Ishikawa (cell line): ENCODE measurements around the gene TCFL5.

Experiments
- CEBPB ChIP-seq: IDR thresholded peaks from 2 replicates; pipeline ENCODE4 v1.6.1; 2012
- CREB1 ChIP-seq: IDR thresholded peaks from 2 replicates; pipeline ENCODE4 v1.6.1; 2012; ENCODE audit warnings: low read depth
- EGR1 ChIP-seq: IDR thresholded peaks from 2 replicates; pipeline ENCODE4 v1.6.1; 2012
- EP300 ChIP-seq: IDR thresholded peaks from 2 replicates; pipeline ENCODE4 v1.6.1; 2012; ENCODE audit warnings: borderline replicate concordance
- FOXM1 ChIP-seq: IDR thresholded peaks from 2 replicates; pipeline ENCODE4 v1.6.1; 2012; ENCODE audit warnings: low read depth, borderline replicate concordance
- NFIC ChIP-seq: IDR thresholded peaks from 2 replicates; pipeline ENCODE4 v1.6.1; 2012
- RAD21 ChIP-seq: IDR thresholded peaks from 2 replicates; pipeline ENCODE4 v1.6.1; 2012; ENCODE audit warnings: low read depth
- TAF1 ChIP-seq: IDR thresholded peaks from 2 replicates; pipeline ENCODE4 v1.6.1; 2012; ENCODE audit warnings: low read depth, mild to moderate bottlenecking
- TCF12 ChIP-seq: IDR thresholded peaks from 2 replicates; pipeline ENCODE4 v1.6.1; 2012; ENCODE audit warnings: low read depth
- TEAD4 ChIP-seq: IDR thresholded peaks from 2 replicates; pipeline ENCODE4 v1.6.1; 2012
- YY1 ChIP-seq: IDR thresholded peaks from 2 replicates; pipeline ENCODE4 v1.6.1; 2012; ENCODE audit warnings: low read depth
- ZBTB7A ChIP-seq: IDR thresholded peaks from 2 replicates; pipeline ENCODE4 v1.6.1; 2012; ENCODE audit warnings: low read depth
- TF ChIP-seq, protein P1 (sequence below): IDR thresholded peaks from 2 replicates; pipeline ENCODE4 v1.6.1; 2012
- TF ChIP-seq, protein P2 (sequence below): IDR thresholded peaks from 2 replicates; pipeline ENCODE4 v1.6.1; 2012
- TF ChIP-seq, protein P3 (sequence below): IDR thresholded peaks from 2 replicates; pipeline ENCODE4 v1.6.1; 2012; ENCODE audit warnings: low read depth, mild to moderate bottlenecking

TCFL5 gene

DNA sequence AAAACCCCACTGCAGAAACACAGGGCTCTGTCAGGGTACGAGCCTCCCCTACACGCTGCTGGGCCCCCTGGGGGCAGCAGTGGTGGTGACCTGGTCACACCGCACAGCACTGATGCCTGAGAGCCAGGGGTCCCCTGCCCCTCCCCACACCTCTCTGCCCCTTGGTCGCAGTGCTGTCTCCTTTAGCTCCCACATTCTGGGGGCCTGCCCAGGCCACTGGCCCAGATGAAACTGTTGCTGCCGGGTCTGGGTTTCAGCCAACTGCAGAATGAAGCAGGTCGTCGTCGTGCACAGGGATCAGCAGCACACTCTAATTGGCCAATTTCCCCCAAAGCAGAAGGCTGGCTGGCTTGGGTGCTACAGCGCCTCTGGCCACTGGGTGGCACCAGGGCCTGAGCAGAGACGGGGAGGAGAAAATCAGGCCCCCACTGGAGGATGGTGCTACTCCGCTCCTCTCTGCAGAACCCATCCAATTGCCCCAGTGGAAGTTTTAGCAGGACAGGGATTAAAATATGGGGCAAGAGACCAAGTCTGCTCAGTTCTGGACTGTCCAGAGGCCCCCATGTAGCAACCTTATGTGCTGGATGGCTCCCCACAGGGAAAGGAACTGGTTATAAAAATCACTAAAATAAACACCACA, 38.5 kb upstream of the TCFL5 start:
- TF ChIP-seq EP300 (0 out of 2 replicates have a peak, but pooled peaks have one; percentile 6), ZBTB7A (no peak), RAD21 (peak; percentile 61)
- TF ChIP-seq, protein P1, sequence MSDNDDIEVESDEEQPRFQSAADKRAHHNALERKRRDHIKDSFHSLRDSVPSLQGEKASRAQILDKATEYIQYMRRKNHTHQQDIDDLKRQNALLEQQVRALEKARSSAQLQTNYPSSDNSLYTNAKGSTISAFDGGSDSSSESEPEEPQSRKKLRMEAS, result peak; percentile 26; the same call in 1 of the 2 replicates
- TF ChIP-seq, protein P2, sequence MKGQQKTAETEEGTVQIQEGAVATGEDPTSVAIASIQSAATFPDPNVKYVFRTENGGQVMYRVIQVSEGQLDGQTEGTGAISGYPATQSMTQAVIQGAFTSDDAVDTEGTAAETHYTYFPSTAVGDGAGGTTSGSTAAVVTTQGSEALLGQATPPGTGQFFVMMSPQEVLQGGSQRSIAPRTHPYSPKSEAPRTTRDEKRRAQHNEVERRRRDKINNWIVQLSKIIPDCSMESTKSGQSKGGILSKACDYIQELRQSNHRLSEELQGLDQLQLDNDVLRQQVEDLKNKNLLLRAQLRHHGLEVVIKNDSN, result no peak

DNA sequence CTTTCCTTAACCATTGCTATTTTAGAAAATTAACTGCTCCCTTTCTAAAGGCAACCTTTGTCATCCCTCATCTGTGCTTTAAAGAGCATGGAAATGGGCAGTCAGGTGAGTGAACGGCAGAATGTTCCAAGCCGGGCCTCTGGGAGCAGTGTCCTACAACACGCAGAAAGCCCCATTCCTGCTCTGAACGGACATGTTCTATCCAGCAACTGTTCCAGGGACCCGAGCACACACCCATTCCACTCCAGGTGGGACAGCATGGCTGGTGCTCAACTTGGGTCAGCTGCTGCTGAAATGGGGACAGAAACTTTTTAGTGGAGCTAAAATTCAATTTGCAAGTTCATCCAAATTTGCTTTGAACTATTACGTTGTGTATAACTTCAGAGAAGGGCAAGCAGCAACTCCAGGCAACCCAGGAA, 38.0 kb upstream of the TCFL5 start:
- TF ChIP-seq YY1 (no peak), FOXM1 (no peak), CREB1 (no peak), CEBPB (no peak), EGR1 (no peak), NFIC (no peak), TEAD4 (no peak)
- TF ChIP-seq, protein P3, sequence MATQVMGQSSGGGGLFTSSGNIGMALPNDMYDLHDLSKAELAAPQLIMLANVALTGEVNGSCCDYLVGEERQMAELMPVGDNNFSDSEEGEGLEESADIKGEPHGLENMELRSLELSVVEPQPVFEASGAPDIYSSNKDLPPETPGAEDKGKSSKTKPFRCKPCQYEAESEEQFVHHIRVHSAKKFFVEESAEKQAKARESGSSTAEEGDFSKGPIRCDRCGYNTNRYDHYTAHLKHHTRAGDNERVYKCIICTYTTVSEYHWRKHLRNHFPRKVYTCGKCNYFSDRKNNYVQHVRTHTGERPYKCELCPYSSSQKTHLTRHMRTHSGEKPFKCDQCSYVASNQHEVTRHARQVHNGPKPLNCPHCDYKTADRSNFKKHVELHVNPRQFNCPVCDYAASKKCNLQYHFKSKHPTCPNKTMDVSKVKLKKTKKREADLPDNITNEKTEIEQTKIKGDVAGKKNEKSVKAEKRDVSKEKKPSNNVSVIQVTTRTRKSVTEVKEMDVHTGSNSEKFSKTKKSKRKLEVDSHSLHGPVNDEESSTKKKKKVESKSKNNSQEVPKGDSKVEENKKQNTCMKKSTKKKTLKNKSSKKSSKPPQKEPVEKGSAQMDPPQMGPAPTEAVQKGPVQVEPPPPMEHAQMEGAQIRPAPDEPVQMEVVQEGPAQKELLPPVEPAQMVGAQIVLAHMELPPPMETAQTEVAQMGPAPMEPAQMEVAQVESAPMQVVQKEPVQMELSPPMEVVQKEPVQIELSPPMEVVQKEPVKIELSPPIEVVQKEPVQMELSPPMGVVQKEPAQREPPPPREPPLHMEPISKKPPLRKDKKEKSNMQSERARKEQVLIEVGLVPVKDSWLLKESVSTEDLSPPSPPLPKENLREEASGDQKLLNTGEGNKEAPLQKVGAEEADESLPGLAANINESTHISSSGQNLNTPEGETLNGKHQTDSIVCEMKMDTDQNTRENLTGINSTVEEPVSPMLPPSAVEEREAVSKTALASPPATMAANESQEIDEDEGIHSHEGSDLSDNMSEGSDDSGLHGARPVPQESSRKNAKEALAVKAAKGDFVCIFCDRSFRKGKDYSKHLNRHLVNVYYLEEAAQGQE, result no peak
- TF ChIP-seq, protein P1, result no peak
- TF ChIP-seq, protein P2, result no peak

DNA sequence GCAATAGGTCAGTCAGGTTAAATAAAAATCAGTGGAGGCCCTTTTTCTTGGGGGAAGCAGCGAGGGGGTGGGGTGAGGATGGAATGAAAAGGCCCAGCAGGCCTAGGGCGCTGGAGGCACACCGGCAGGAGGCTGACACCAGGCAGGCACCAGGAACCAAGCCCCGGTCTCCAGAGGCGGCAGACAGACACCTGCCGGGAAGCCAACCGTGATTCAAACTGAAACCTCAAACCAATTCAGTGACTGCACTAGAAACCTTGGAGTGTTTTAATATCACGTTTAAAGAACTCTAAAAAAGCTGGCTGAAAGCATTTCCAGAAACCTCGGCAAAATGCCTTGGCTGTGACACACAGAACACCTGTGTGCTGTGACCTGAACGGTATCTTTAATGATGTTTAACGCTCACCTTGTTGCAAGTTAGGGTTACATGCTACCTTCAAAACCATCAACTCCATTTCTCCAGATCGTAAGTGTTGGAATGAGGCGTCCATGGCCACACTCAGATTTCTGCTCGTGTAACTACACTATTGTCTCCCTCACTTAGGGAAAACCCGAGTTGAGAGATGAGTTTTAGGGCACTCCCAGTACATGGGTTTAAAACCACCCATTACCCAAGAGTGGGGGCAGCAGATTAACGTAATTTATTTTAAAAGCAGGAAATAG, 37.5 kb upstream of the TCFL5 start:
- TF ChIP-seq CEBPB (no peak), EP300 (no peak), YY1 (no peak), TEAD4 (no peak), TAF1 (no peak), CREB1 (no peak)
- TF ChIP-seq, protein P3, result no peak
- TF ChIP-seq, protein P1, result no peak
- TF ChIP-seq, protein P2, result no peak

DNA sequence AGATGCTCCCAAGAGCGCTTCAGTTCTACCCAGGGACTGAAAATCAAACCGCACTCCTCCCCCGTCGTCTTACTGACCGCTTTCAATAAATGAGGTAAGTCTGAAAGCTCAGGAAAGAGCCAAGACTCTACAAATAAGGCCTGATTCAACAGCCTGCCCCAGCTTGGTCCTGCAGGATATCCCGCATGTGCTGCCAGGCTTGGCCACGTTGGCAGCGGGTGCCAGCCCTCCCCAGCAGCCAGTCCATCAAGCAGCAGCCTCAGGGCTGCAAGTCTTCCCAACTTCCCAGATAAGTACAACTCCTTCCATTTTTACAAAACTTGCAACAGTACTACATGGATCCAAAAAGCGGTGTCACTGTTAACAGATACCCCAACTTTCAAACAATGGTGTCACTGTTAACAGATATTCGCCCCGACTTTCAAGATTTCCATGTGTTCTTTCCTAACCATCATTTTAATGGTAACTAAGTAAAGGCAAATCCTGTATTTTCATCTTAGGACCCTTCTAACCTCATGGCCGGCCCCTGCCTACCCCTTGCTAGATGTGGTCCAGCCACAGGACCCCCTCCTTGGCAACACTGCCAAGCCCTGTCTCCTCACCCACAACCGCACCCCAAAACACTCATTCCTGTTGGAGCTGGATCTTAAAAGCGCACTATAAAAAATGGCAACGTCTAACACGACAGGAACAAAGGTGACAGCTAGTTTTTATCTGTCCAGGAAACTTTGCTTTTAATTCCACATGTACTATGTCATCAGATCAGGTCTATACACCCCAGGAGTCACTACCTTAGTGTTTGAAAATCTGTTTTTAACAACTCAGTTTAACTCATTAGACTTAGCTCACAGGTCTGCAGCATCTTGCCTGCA, 36.7 kb upstream of the TCFL5 start:
- no peak for TF ChIP-seq CEBPB
- no peak for TF ChIP-seq TEAD4
- TF ChIP-seq EP300, result no peak
- no peak for TF ChIP-seq YY1
- TF ChIP-seq EGR1, result no peak
- no peak for TF ChIP-seq CREB1
- TF ChIP-seq RAD21, result no peak
- TF ChIP-seq TAF1, result no peak
- TF ChIP-seq NFIC, result no peak

DNA sequence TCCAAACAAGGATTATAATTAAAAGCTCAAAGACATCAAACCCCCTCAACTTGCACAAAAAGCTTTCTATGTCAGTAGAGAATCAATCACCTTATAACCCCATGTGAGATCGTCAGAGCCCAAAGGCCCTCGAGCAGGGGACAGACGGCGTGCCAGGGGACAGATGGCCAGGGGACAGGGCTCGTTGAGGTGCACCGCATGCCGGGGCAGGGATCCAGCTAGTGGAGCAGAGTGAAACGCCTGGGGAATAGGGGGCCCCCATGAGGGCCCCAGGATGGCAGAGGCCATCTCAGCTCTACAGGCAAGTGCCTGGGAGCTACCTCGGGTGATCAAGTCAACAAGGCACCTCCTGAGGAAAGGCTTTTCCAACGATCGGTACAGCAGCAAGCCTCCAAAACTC, 36.0 kb upstream of the TCFL5 start:
- TF ChIP-seq YY1, result no peak
- TF ChIP-seq CEBPB, result no peak
- TF ChIP-seq ZBTB7A, result no peak
- TF ChIP-seq, protein P2, result no peak
- TF ChIP-seq EGR1, result no peak
- no peak for TF ChIP-seq TCF12
- TF ChIP-seq TAF1, result no peak
